AG04450 (cell line): ENCODE measurements around the gene CDCP1. TPM values are rescaled to one million over a fixed set of nuclear protein-coding genes. Genes with fewer than 3 reads are reported as not detected.

Source experiments
- CTCF ChIA-PET: fragments of 300-600, 350-600 bp; formaldehyde crosslinking; extraction: SDS; loops from one replicate; lab custom pipeline; 2022; ENCODE audit warnings: antibody characterized with exemption, inconsistent platforms; lab: Charles Lee
- POLR2A ChIA-PET: fragments of 350-600 bp; formaldehyde crosslinking; extraction: SDS; loops from one replicate; lab custom pipeline; 2021; ENCODE audit warnings: antibody characterized with exemption, inconsistent platforms; lab: Yijun Ruan, JAX
- DNase-seq: peaks from one replicate; pipeline ENCODE4 v3.0.0-alpha.2; 2011; ENCODE audit warnings: low read depth, low spot score
- H3K27ac ChIP-seq: one replicate; pipeline ENCODE4 v1.5.1; 2012; ENCODE audit warnings: low read depth, low read length, control low read depth
- H3K27me3 ChIP-seq: one replicate; pipeline ENCODE4 v1.6.0; 2012; ENCODE audit warnings: low read length; ENCODE audit not compliant: control insufficient read depth, insufficient read depth
- H3K4me3 ChIP-seq: 2 replicates; pipeline ENCODE4 v1.5.1; 2011; ENCODE audit warnings: mild to moderate bottlenecking, low read depth, low read length, control low read depth
- H3K9me3 ChIP-seq: 2 replicates; pipeline ENCODE4 v1.5.1; 2012; ENCODE audit warnings: low read length; ENCODE audit not compliant: control insufficient read depth, insufficient read depth
- polyA plus RNA-seq: library from polyadenylated mRNA; depleted of rRNA; stranded (reverse); fragments of >200 nt; gene quantifications from 2 replicates; pipeline ENCODE4 v1.2.3, GENCODE V29; 2011; rRNA removed
- small RNA-seq: library from RNA; depleted of rRNA; stranded (forward); fragments of <200 nt; gene quantifications from one replicate; pipeline ENCODE3, GENCODE V24; 2012; ENCODE audit warnings: low read depth; ENCODE audit not compliant: insufficient read length
- TF ChIP-seq, protein P1 (sequence below): IDR thresholded peaks from 2 replicates; pipeline ENCODE4 v1.5.1; 2011; ENCODE audit warnings: low read depth, low read length, control low read depth, inconsistent platforms

The CDCP1 gene
- polyA plus RNA-seq, 1 experiment, result 13.6 TPM

GRCh38 chr3:45035441-45036301 is 110.5 kb downstream of the CDCP1 start:
- no peak for DNase-seq
- CTCF ChIA-PET, result interaction anchor here (0.6 to 12.2 kb wide), 14 partner anchors 11 to 893 kb away, joined by 3 to 287 read pairs (median 5); no protein-coding TSS in a partner anchor
- Histone ChIP-seq H3K9me3 (no peaks in the 10 kb centered on the region), H3K27me3 (no peaks in the 10 kb centered on the region), H3K27ac (no peak overlapping the region), H3K4me3 (peak overlapping the region; percentile 44)
- TF ChIP-seq, protein P1, sequence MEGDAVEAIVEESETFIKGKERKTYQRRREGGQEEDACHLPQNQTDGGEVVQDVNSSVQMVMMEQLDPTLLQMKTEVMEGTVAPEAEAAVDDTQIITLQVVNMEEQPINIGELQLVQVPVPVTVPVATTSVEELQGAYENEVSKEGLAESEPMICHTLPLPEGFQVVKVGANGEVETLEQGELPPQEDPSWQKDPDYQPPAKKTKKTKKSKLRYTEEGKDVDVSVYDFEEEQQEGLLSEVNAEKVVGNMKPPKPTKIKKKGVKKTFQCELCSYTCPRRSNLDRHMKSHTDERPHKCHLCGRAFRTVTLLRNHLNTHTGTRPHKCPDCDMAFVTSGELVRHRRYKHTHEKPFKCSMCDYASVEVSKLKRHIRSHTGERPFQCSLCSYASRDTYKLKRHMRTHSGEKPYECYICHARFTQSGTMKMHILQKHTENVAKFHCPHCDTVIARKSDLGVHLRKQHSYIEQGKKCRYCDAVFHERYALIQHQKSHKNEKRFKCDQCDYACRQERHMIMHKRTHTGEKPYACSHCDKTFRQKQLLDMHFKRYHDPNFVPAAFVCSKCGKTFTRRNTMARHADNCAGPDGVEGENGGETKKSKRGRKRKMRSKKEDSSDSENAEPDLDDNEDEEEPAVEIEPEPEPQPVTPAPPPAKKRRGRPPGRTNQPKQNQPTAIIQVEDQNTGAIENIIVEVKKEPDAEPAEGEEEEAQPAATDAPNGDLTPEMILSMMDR, result 0 out of 2 replicates have a peak, but pooled peaks have one; percentile 22
- POLR2A ChIA-PET, result interaction anchor here (0.6 to 1.3 kb wide), 4 partner anchors 23 to 472 kb away, joined by 3 to 4 read pairs (median 4); no protein-coding TSS in a partner anchor

DNA sequence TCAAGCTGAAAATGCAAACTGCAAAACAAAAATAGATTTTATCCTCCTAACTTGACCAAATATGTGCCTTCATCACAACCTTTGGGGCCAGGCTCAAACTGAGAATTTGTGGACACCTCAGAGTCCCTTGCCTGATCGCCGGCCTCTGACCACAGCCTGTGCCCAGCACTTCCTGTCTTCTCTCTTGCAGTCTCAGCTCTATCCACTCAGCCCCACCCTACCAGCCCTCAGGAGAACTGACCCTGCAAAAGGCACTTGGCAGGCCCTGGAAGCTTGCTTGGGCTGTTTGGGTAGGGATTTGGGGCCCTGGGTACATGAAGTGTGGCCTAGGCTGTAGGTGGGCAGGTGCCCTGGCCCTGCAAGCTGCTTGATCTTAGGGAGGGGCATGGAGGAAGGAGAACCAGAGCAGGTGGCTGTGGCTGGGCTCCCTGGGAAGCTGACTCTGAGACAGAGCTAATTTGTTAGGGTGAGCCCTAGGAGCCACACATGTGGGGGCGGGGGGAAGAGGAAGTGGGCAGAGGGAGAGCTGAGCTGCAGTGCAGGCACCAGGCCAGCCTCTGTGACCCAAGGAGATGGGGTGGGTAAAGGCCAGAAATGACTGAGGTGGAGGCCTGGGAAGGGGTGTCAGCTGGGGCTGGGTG is 111.4 kb downstream of the CDCP1 start:
- CTCF ChIA-PET, result interaction anchor here (0.6 to 12.2 kb wide), 2 partner anchors 472 to 808 kb away, joined by 3 to 287 read pairs; no protein-coding TSS in a partner anchor

GRCh38 chr3:45033791-45034190 is 112.4 kb downstream of the CDCP1 start:
- CTCF ChIA-PET, result interaction anchor here (0.6 to 1.1 kb wide), 2 partner anchors 474 to 809 kb away, joined by 3 to 5 read pairs; no protein-coding TSS in a partner anchor
- no peak for DNase-seq
- H3K27ac ChIP-seq, result no peak overlapping the region
- POLR2A ChIA-PET, result no interaction called here
- TF ChIP-seq, protein P1, result no peak
- no peak overlapping the region for H3K4me3 ChIP-seq
- peaks cover 4% of the 10 kb centered on the region for H3K9me3 ChIP-seq
- H3K27me3 ChIP-seq, result no peaks in the 10 kb centered on the region

More for the DNA sequence above, 111.4 kb downstream of the CDCP1 start:
- POLR2A ChIA-PET, result no interaction called here
- no peak overlapping the region for H3K27ac ChIP-seq
- DNase-seq, result no peak
- H3K4me3 ChIP-seq, result no peak overlapping the region
- no peaks in the 10 kb centered on the region for H3K27me3 ChIP-seq
- TF ChIP-seq, protein P1, result no peak
- peaks cover 3% of the 10 kb centered on the region for H3K9me3 ChIP-seq

Small RNA genes lying within 50 kb of the gene (small RNA-seq; reads per million reads assigned to genes)
- not detected for gene RNU5B-3P

Other genes with a start within 250 kb of the CDCP1 start
- 92.7 and 124 TPM in 2 replicates for gene ZDHHC3, start 170.2 kb downstream of the CDCP1 start, polyA plus RNA-seq
- 62.5 and 70.6 TPM in 2 replicates for gene EXOSC7, start 170.1 kb downstream of the CDCP1 start, polyA plus RNA-seq
- gene CLEC3B, start 120.1 kb downstream of the CDCP1 start, polyA plus RNA-seq, result 4.3 and 4.8 TPM in 2 replicates
- gene TMEM158, start 79.9 kb upstream of the CDCP1 start, polyA plus RNA-seq, result 24.7 and 25.1 TPM in 2 replicates
- 23.2 and 24.9 TPM in 2 replicates for gene LARS2, start 242.2 kb upstream of the CDCP1 start, polyA plus RNA-seq